Cardiac muscle cell (in vitro differentiated cells and primary cell): ENCODE data around the gene PRRX2. TPM values are rescaled to one million over a fixed set of nuclear protein-coding genes. Genes with fewer than 3 reads are reported as not detected.

Experiments used
- DNase-seq, 2 donors: peaks; one replicate each; pipeline versions ENCODE4 v3.0.0 to v3.0.0-alpha.2; 2010 to 2017; ENCODE audit warnings: low read depth in 1 of 2, low spot score in 1 of 2
- H3K27ac ChIP-seq: fragments of 200-600 bp; sonication (generic); 2 replicates; pipeline ENCODE4 v1.5.1; 2016
- H3K27me3 ChIP-seq: fragments of 200-600 bp; sonication (generic); 2 replicates; pipeline ENCODE4 v1.6.0; 2016; ENCODE audit warnings: control low read depth
- H3K36me3 ChIP-seq: fragments of 200-600 bp; sonication (generic); 2 replicates; pipeline ENCODE4 v1.5.1; 2016; ENCODE audit warnings: control low read depth
- H3K4me1 ChIP-seq: fragments of 200-600 bp; sonication (generic); 2 replicates; pipeline ENCODE4 v1.8.1; 2017; ENCODE audit warnings: low read depth, mild to moderate bottlenecking, mixed run types
- H3K4me3 ChIP-seq: fragments of 200-600 bp; sonication (generic); 2 replicates; pipeline ENCODE4 v1.5.1; 2016; ENCODE audit warnings: mild to moderate bottlenecking
- H3K9me3 ChIP-seq: fragments of 200-600 bp; sonication (generic); 2 replicates; pipeline ENCODE4 v1.5.1; 2017; ENCODE audit warnings: low read depth, mild to moderate bottlenecking, control low read depth
- polyA plus RNA-seq: library from polyadenylated mRNA; unstranded; fragments of >200 nt; fragmentation: Nextera tagmentation; extraction: Ambion mirVana; gene quantifications from 2 replicates; pipeline ENCODE4 v1.2.1, GENCODE V29; 2016
- total RNA-seq: library from RNA; depleted of rRNA; stranded (reverse); fragments of >200 nt; gene quantifications from 2 replicates; pipeline ENCODE4 v1.2.3, GENCODE V29; 2016
- TF ChIP-seq, protein P1 (sequence below): IDR thresholded peaks from 2 replicates; pipeline ENCODE4 v1.5.1; 2012; ENCODE audit warnings: low read depth, mild to moderate bottlenecking, low read length

PRRX2 gene
- total and polyA plus RNA-seq, 2 experiments from 2014 or later = 3.0 to 10.2 TPM

DNA sequence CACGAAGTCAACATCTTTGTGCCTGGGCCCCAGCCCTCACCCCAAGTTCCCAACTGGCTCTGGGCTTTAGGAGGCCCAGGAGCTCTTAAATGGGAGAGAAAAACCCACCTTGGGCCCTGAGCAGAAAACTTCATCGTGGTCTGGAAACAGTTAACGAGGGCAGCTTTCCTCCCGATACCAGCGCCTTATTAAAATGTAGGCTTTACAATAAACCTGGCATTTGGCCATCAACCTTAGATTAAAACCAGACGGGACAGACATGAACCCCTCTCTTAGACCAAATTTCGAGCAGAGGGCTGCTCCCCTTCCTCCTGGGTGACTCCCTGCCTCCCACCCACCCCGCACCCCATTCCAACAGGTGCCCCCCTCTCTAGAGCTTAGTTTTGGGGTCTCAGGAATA, 39.4 kb downstream of the PRRX2 start:
- TF ChIP-seq, protein P1, sequence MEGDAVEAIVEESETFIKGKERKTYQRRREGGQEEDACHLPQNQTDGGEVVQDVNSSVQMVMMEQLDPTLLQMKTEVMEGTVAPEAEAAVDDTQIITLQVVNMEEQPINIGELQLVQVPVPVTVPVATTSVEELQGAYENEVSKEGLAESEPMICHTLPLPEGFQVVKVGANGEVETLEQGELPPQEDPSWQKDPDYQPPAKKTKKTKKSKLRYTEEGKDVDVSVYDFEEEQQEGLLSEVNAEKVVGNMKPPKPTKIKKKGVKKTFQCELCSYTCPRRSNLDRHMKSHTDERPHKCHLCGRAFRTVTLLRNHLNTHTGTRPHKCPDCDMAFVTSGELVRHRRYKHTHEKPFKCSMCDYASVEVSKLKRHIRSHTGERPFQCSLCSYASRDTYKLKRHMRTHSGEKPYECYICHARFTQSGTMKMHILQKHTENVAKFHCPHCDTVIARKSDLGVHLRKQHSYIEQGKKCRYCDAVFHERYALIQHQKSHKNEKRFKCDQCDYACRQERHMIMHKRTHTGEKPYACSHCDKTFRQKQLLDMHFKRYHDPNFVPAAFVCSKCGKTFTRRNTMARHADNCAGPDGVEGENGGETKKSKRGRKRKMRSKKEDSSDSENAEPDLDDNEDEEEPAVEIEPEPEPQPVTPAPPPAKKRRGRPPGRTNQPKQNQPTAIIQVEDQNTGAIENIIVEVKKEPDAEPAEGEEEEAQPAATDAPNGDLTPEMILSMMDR = no peak
- no peaks in the 10 kb centered on the region for H3K9me3 ChIP-seq
- no peak overlapping the region for H3K4me3 ChIP-seq
- peaks cover 16% of the 10 kb centered on the region for H3K4me1 ChIP-seq
- no peak for DNase-seq
- H3K36me3 ChIP-seq = no peaks in the 10 kb centered on the region
- no peaks in the 10 kb centered on the region for H3K27me3 ChIP-seq
- H3K27ac ChIP-seq = no peak overlapping the region

DNA sequence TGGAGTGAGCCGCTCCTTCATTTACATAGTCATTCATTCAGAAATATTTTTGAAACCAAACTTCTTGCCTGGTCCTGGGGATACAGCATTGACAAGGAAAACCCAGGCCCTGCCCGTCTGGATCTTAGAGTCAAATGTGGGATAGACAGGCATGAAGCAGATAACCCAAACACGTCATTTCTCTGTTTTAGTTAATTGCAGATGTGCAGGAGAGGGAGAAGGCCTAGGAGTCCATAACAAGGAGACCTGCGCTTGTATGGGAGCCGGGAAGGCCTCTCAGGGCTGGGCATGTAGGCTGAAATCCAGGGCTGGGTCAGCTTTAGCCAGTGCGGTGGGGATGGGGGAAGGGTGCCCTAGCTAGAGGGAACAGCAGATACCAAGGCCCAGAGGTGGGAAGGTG, 43.3 kb downstream of the PRRX2 start:
- Histone ChIP-seq H3K27me3 (no peaks in the 10 kb centered on the region), H3K27ac (peak overlapping the region; percentile 83), H3K9me3 (no peaks in the 10 kb centered on the region), H3K4me3 (no peak overlapping the region), H3K36me3 (no peaks in the 10 kb centered on the region), H3K4me1 (peaks cover 25% of the 10 kb centered on the region)
- peak in 1 of 2 donors; percentile 20 for DNase-seq
- TF ChIP-seq, protein P1 = no peak

DNA sequence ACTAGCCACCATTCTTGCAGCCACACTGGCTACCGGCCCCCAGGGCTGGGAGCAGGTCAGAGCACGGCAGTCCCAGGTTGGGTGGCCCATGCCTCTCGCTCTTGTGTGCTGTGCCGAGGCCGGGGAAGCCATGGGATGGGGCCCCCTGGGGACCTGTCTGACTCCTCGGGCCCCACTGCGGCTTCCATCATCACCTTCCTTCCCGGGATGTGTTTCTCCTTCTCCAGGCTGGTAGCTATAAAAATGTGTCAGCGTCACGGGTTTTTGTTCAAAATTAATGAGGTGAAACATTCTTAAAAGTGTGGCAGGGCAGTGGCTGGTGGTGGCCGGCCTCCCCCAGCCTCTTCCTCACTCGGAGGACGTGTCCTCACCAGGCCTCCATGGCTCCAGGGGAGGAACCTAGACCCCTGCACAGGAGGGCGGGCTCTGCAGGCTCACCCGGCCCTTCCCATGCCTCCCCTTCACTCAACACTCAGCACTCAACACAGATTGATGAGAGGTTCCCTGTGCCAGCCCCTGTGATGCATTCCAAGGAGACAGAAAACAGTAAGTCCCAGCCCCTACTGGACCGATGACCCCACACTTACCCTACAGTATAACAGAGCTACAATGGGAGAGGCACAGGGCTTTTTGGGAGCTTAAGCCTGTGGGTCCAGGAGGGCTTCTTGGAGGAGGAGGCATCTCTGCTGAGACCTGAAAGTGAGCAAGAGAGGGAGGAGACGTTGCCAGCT, 44.2 kb downstream of the PRRX2 start:
- Histone ChIP-seq H3K36me3 (no peaks in the 10 kb centered on the region), H3K27me3 (no peaks in the 10 kb centered on the region), H3K4me3 (no peak overlapping the region), H3K27ac (peak overlapping the region; percentile 83), H3K9me3 (no peaks in the 10 kb centered on the region), H3K4me1 (peaks cover 25% of the 10 kb centered on the region)
- TF ChIP-seq, protein P1 = no peak
- peak in 1 of 2 donors; percentile 62 for DNase-seq

DNA sequence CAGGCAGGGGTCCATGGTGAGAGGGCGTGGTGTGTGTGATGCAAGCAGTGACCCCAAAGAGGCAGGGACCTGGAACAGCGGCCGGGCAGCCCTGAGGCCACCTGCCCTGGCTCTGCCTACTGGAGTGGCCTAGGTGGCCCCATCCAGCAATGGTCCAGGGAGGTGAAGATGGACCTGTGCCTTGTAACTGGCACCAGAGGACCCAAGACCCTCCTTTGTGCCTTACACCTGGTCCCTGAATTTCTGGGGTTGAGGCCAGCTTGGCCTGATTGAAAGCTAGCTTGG, 44.7 kb downstream of the PRRX2 start:
- Histone ChIP-seq H3K9me3 (no peaks in the 10 kb centered on the region), H3K36me3 (no peaks in the 10 kb centered on the region), H3K4me3 (no peak overlapping the region), H3K4me1 (peaks cover 25% of the 10 kb centered on the region), H3K27ac (peak overlapping the region; percentile 43), H3K27me3 (no peaks in the 10 kb centered on the region)
- DNase-seq = no peak
- TF ChIP-seq, protein P1 = no peak

DNA sequence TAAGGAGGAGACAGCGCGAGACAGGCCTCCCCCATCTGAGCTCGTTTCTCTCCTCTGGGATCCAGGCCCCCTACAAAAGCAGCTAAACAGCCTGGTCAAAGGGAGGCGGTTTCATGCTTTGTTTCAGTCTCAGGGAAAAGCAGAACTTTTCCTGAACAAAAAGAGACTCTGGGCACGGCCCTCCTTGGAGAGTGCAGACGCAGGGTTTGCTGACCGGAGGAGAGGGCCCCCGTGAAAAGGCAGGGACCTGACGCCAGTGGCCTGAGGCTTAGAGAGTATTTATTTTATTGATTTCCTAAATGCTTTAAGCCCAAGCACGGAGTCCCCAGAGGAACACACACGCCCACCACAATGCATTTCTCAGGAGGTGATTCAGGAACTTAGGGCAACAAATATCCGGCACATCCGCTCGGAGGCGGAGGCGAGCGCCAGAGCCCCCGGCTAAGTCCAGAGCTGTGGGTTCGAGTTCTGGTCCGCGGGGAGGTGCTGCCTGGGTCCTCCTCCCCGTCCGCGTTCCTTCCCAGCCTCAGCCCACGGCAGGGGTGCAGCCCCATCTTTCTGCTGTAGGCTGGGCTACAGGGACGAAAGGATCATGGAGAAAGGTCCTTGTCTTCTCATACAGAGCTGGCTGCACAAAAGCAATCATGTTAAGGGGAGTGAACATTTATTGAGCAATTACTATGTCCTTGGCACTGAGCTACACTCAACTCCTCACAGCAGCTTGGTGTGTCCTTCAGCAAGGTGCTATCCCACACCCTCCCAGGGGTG, 47.4 kb downstream of the PRRX2 start:
- Histone ChIP-seq H3K27ac (peak overlapping the region; percentile 64), H3K4me1 (peaks cover 25% of the 10 kb centered on the region), H3K27me3 (no peaks in the 10 kb centered on the region), H3K4me3 (no peak overlapping the region), H3K9me3 (no peaks in the 10 kb centered on the region), H3K36me3 (no peaks in the 10 kb centered on the region)
- DNase-seq = peak in 1 of 2 donors; percentile 52
- TF ChIP-seq, protein P1 = no peak
